Mucosa of descending colon (tissue), 3 donors: ENCODE results near the gene CAPZA2. TPM values are rescaled to one million over a fixed set of nuclear protein-coding genes. Genes with fewer than 3 reads are reported as not detected.
"Not testable (repeated sequence)": the region's sequence is repeated elsewhere in the genome, so short reads cannot be mapped to it uniquely, and the experiment has no call there.

Experiments used
- ATAC-seq: fragments of 200-7000 bp; cut with Tn5 transposase; one replicate; pipeline ENCODE4 v1.9.1; 2020; ENCODE audit warnings: mild to moderate bottlenecking, moderate library complexity
- DNase-seq, 3 donors: peaks; one replicate each; pipeline ENCODE4 v3.0.0-alpha.2; 2020
- H3K36me3 ChIP-seq: fragments of 200-600 bp; one replicate; pipeline ENCODE4 v1.8.0; 2021; ENCODE audit warnings: low read depth, mild to moderate bottlenecking
- H3K4me1 ChIP-seq: fragments of 200-600 bp; one replicate; pipeline ENCODE4 v1.8.0; 2021; ENCODE audit warnings: low read depth, mild to moderate bottlenecking
- H3K4me3 ChIP-seq: fragments of 200-600 bp; one replicate; pipeline ENCODE4 v1.8.0; 2021; ENCODE audit warnings: mild to moderate bottlenecking
- H3K9me3 ChIP-seq: fragments of 200-600 bp; one replicate; pipeline ENCODE4 v1.8.0; 2021; ENCODE audit warnings: mild to moderate bottlenecking
- CTCF ChIP-seq: fragments of 200-600 bp; IDR thresholded peaks from one replicate; pipeline ENCODE4 v1.8.0; 2022; ENCODE audit warnings: antibody characterized with exemption, mild to moderate bottlenecking
- intact Hi-C, 2 donors: fragments of 100-400 bp; cut with DNase I in 1 of 2; cut with micrococcal nuclease in 1 of 2; formaldehyde crosslinking; loops; one replicate each; pipeline versions ENCODE4 v1.11.0 to v1.11.1; 2022; cut with DNase I, micrococcal nuclease
- total RNA-seq, 3 donors: library from RNA; stranded (reverse); fragmentation: NEBNext Ultra II Directional in 2 of 3; extraction: Animal tissue kit (Norgen Biotek cat#: 25700) in 2 of 3; gene quantifications; one replicate each; pipeline versions ENCODE4 v1.2.1 to v1.2.4, GENCODE V29; 2021 to 2023
- donor health status: DM: no; HTN: no; CAD: no; lungs with moderate emphysema.
- donor health status: DM: no; HTN: no; CAD: no.
- donor health status: DM: no; HTN: yes; CAD: no.

The CAPZA2 gene
- total RNA-seq, 3 donors from 2014 or later, result 161 to 303 (median 221) TPM

- intact Hi-C loops, result no loop called here
- no peak for TF ChIP-seq CTCF
- H3K4me1 ChIP-seq, result peaks cover 15% of the 10 kb centered on the region
- DNase-seq (no peak), ATAC-seq (no peak)
- H3K36me3 ChIP-seq, result no peaks in the 10 kb centered on the region
- no peaks in the 10 kb centered on the region for H3K9me3 ChIP-seq
- no peak overlapping the region for H3K4me3 ChIP-seq
Observed at GRCh38 chr7:116956477-116956804, 94.1 kb downstream of the CAPZA2 start.

- intact Hi-C loops, result no loop called here
- Histone ChIP-seq H3K4me1 (peaks cover 15% of the 10 kb centered on the region), H3K36me3 (no peaks in the 10 kb centered on the region), H3K4me3 (no peak overlapping the region), H3K9me3 (no peaks in the 10 kb centered on the region)
- DNase-seq (no peak), ATAC-seq (no peak)
- TF ChIP-seq CTCF, result no peak
Observed at GRCh38 chr7:116957874-116958273, 95.5 kb downstream of the CAPZA2 start.

- ATAC-seq, H3K36me3 ChIP-seq, DNase-seq, H3K4me3 ChIP-seq, intact Hi-C loops, H3K9me3 ChIP-seq, H3K4me1 ChIP-seq: not testable (repeated sequence)
Observed at GRCh38 chr7:116961966-116962673, 99.7 kb downstream of the CAPZA2 start.

- Histone ChIP-seq H3K36me3 (no peaks in the 10 kb centered on the region), H3K4me1 (no peaks in the 10 kb centered on the region), H3K4me3 (no peak overlapping the region), H3K9me3 (no peaks in the 10 kb centered on the region)
- intact Hi-C loops, result no loop called here
- DNase-seq (no peak), ATAC-seq (no peak)
- no peak for TF ChIP-seq CTCF
Observed at GRCh38 chr7:116963234-116963633, 100.8 kb downstream of the CAPZA2 start.

GRCh38 chr7:116966601-116967000, 104.2 kb downstream of the CAPZA2 start:
- no peak for TF ChIP-seq CTCF
- no peak for DNase-seq
- intact Hi-C loops, result no loop called here
- no peaks in the 10 kb centered on the region for H3K4me1 ChIP-seq
- no peak for ATAC-seq
- H3K4me3 ChIP-seq, result no peak overlapping the region
- H3K9me3 ChIP-seq, result no peaks in the 10 kb centered on the region
- H3K36me3 ChIP-seq, result no peaks in the 10 kb centered on the region

GRCh38 chr7:116967254-116967922, 105.0 kb downstream of the CAPZA2 start:
- DNase-seq (no peak), ATAC-seq (no peak)
- no peaks in the 10 kb centered on the region for H3K4me1 ChIP-seq
- TF ChIP-seq CTCF, result no peak
- H3K36me3 ChIP-seq, result no peaks in the 10 kb centered on the region
- no peaks in the 10 kb centered on the region for H3K9me3 ChIP-seq
- intact Hi-C loops, result no loop called here
- no peak overlapping the region for H3K4me3 ChIP-seq
